GM19035 (cell line): ENCODE results near the gene ROBO1.
"Not testable (repeated sequence)": the region's sequence is repeated elsewhere in the genome, so short reads cannot be mapped to it uniquely, and the experiment has no call there.

ENCODE experiments used
- ATAC-seq: cut with Tn5 transposase; IDR thresholded peaks from one replicate; pipeline ENCODE4 v1.9.1; 2021; ENCODE audit not compliant: unreplicated experiment

The ROBO1 gene

GRCh38 chr3:79325833-79326383 is 441.9 kb downstream of the ROBO1 start:
- ATAC-seq = not testable (repeated sequence)

- ATAC-seq = no peak
These were observed 450.0 kb downstream of the ROBO1 start for GRCh38 chr3:79317551-79318518.

GRCh38 chr3:79314962-79315361 is 452.8 kb downstream of the ROBO1 start:
- ATAC-seq = no peak

- no peak for ATAC-seq
These were observed 453.3 kb downstream of the ROBO1 start for GRCh38 chr3:79314544-79314943.

GRCh38 chr3:79310016-79310415 is 457.8 kb downstream of the ROBO1 start:
- no peak for ATAC-seq

- no peak for ATAC-seq
These were observed 460.7 kb downstream of the ROBO1 start for GRCh38 chr3:79306934-79307570.

GRCh38 chr3:79299949-79300635 is 467.7 kb downstream of the ROBO1 start:
- not testable (repeated sequence) for ATAC-seq

GRCh38 chr3:79297245-79297960 is 470.4 kb downstream of the ROBO1 start:
- no peak for ATAC-seq

- ATAC-seq = no peak
These were observed 480.9 kb downstream of the ROBO1 start for GRCh38 chr3:79286882-79287281.

- ATAC-seq = no peak
These were observed 481.9 kb downstream of the ROBO1 start for GRCh38 chr3:79285871-79286270.

- ATAC-seq = no peak
These were observed 482.4 kb downstream of the ROBO1 start for GRCh38 chr3:79285380-79285779.

GRCh38 chr3:79284781-79285180 is 483.0 kb downstream of the ROBO1 start:
- ATAC-seq = no peak

- ATAC-seq = no peak
These were observed 489.1 kb downstream of the ROBO1 start for GRCh38 chr3:79278681-79279080.

GRCh38 chr3:79268422-79268821 is 499.4 kb downstream of the ROBO1 start:
- ATAC-seq = no peak

GRCh38 chr3:79264892-79265291 is 502.9 kb downstream of the ROBO1 start:
- no peak for ATAC-seq

GRCh38 chr3:79263423-79263822 is 504.4 kb downstream of the ROBO1 start:
- no peak for ATAC-seq

- ATAC-seq = no peak
These were observed 509.3 kb downstream of the ROBO1 start for GRCh38 chr3:79258479-79258878.

- ATAC-seq = no peak
These were observed 510.0 kb downstream of the ROBO1 start for GRCh38 chr3:79257791-79258190.

GRCh38 chr3:79255702-79256101 is 512.1 kb downstream of the ROBO1 start:
- ATAC-seq = no peak

- ATAC-seq = no peak
These were observed 512.5 kb downstream of the ROBO1 start for GRCh38 chr3:79255292-79255691.

GRCh38 chr3:79253704-79254103 is 514.1 kb downstream of the ROBO1 start:
- ATAC-seq = no peak
